ENCODE data around the gene CD1D.

GRCh38 chr1:158191299-158191698 lies 10.6 kb downstream of the CD1D start:
- TF ChIP-seq ZC3H10 (CRISPR knock-in tag; IDR thresholded peaks at IDR 0.05) (no peak), BACH2 (CRISPR knock-in tag; IDR thresholded peaks at IDR 0.05; ENCODE audit: borderline replicate concordance) (no peak), RARB (CRISPR knock-in tag; IDR thresholded peaks at IDR 0.05) (no peak), ESRRG (CRISPR knock-in tag; IDR thresholded peaks at IDR 0.05) (no peak), TSHZ2 (CRISPR knock-in tag; IDR thresholded peaks at IDR 0.05) (no peak)

Measured in SK-N-SH treated with all-trans-retinoic acid at 6 μM for 48 hours (cell line).